ENCODE results near the gene DLG4. TPM values are rescaled to one million over a fixed set of nuclear protein-coding genes. Genes with fewer than 3 reads are reported as not detected.

DLG4 gene
- total RNA-seq, result 10 to 100 TPM; 35.1 to 68.5 TPM
- polyA plus RNA-seq (2013, experiment 1 of 2), result 76.0 TPM
- 59.6 TPM for polyA plus RNA-seq (2013, experiment 2 of 2)
- long read RNA-seq, experiment 1, partial matches to known transcripts, result 2 of 10 reads
- long read RNA-seq, experiment 1, other reads (novel, unspliced or antisense), result 6 of 10 reads
- long read RNA-seq, experiment 2, partial matches to known transcripts, result 1 of 3 reads
- long read RNA-seq, experiment 2, other reads (novel, unspliced or antisense), result 1 of 3 reads
- long read RNA-seq, experiment 3, result 0 reads
- long read RNA-seq, experiment 4, result 0 reads

- Mint-ChIP-seq H3K9me3 (no peaks in the 10 kb centered on the region), H3K4me1 (peaks cover 42% of the 10 kb centered on the region), H3K27ac (peak within 1 kb of the TSS; percentile 96), H3K36me3 (ENCODE audit: low read depth) (peaks cover 38% of the 10 kb centered on the region), H3K4me3 (peak within 1 kb of the TSS; percentile 86), H3K27me3 (ENCODE audit: insufficient read depth) (no peaks in the 10 kb centered on the region)
- peak within 1 kb of the TSS; percentile 85 for H3K9ac ChIP-seq (ENCODE audit: extremely low read depth, low read length, poor library complexity, severe bottlenecking)
- H3K27ac ChIP-seq (ENCODE audit: low read depth, low read length), result peak within 1 kb of the TSS; percentile 59
- H3K27me3 ChIP-seq (ENCODE audit: control insufficient read depth, insufficient read depth, low read length, poor library complexity, severe bottlenecking), result no peaks in the 10 kb centered on the region
- TF ChIP-seq CTCF (conservative IDR thresholded peaks at IDR 0.05), result no peak
- no peaks in the 10 kb centered on the region for H3K9me3 ChIP-seq (ENCODE audit: control insufficient read depth, low read length)
- 0 to 2% methylated on average over 24 to 63 of the region's 63 CpGs for WGBS, 2 experiments (ENCODE audit: insufficient coverage in 1 of 2, insufficient read length in 1 of 2)
- peaks cover 19% of the 10 kb centered on the region for H3K4me1 ChIP-seq (ENCODE audit: control insufficient read depth, insufficient read depth, low read length)
- DNase-seq, result peak; percentile 96
- peak within 1 kb of the TSS; percentile 87 for H3K4me3 ChIP-seq (ENCODE audit: low read length)
- peaks cover 35% of the 10 kb centered on the region for H3K36me3 ChIP-seq (ENCODE audit: control insufficient read depth, insufficient read depth, low read length)
These were observed at the start of gene DLG4, which contains the start of gene ACADVL for GRCh38 chr17:7219812-7220592. DLG4 (minus strand) TSS chr17:7219836. ACADVL (plus strand) TSS chr17:7219938; CDS start chr17:7219985, 47 bp downstream.

- H3K27ac ChIP-seq (ENCODE audit: low read depth, low read length), result no peak overlapping the region
- Mint-ChIP-seq H3K36me3 (ENCODE audit: low read depth) (peaks cover 2% of the 10 kb centered on the region), H3K27ac (no peak overlapping the region), H3K4me3 (no peak overlapping the region), H3K4me1 (peaks cover 12% of the 10 kb centered on the region), H3K9me3 (no peaks in the 10 kb centered on the region), H3K27me3 (ENCODE audit: insufficient read depth) (no peaks in the 10 kb centered on the region)
- WGBS, 2 experiments (ENCODE audit: insufficient coverage in 1 of 2, insufficient read length in 1 of 2), result 93% methylated on average over 1 of the region's 1 CpG; no CpG with 5 or more reads in 1 of the 2 experiments
- H3K9ac ChIP-seq (ENCODE audit: extremely low read depth, low read length, poor library complexity, severe bottlenecking), result no peak overlapping the region
- H3K9me3 ChIP-seq (ENCODE audit: control insufficient read depth, low read length), result no peaks in the 10 kb centered on the region
- DNase-seq, result no peak
- no peak for TF ChIP-seq CTCF (conservative IDR thresholded peaks at IDR 0.05)
- no peaks in the 10 kb centered on the region for H3K36me3 ChIP-seq (ENCODE audit: control insufficient read depth, insufficient read depth, low read length)
- peaks cover 20% of the 10 kb centered on the region for H3K27me3 ChIP-seq (ENCODE audit: control insufficient read depth, insufficient read depth, low read length, poor library complexity, severe bottlenecking)
- no peaks in the 10 kb centered on the region for H3K4me1 ChIP-seq (ENCODE audit: control insufficient read depth, insufficient read depth, low read length)
- H3K4me3 ChIP-seq (ENCODE audit: low read length), result no peak overlapping the region
These were observed 47.1 kb upstream of the DLG4 start for GRCh38 chr17:7266784-7267183.

- peaks cover 10% of the 10 kb centered on the region for H3K36me3 Mint-ChIP-seq (ENCODE audit: low read depth)
- Histone ChIP-seq H3K4me1 (ENCODE audit: control insufficient read depth, insufficient read depth, low read length) (no peaks in the 10 kb centered on the region), H3K9me3 (ENCODE audit: control insufficient read depth, low read length) (no peaks in the 10 kb centered on the region), H3K27ac (ENCODE audit: low read depth, low read length) (no peak overlapping the region), H3K36me3 (ENCODE audit: control insufficient read depth, insufficient read depth, low read length) (peaks cover 9% of the 10 kb centered on the region), H3K27me3 (ENCODE audit: control insufficient read depth, insufficient read depth, low read length, poor library complexity, severe bottlenecking) (peaks cover 36% of the 10 kb centered on the region), H3K4me3 (ENCODE audit: low read length) (peak overlapping the region; percentile 73), H3K9ac (ENCODE audit: extremely low read depth, low read length, poor library complexity, severe bottlenecking) (no peak overlapping the region)
- no peaks in the 10 kb centered on the region for H3K9me3 Mint-ChIP-seq
- 67 to 70% methylated on average over 4 of the region's 4 CpGs for WGBS, 2 experiments (ENCODE audit: insufficient coverage in 1 of 2, insufficient read length in 1 of 2)
- H3K4me1 Mint-ChIP-seq, result peaks cover 12% of the 10 kb centered on the region
- no peak for DNase-seq
- H3K27ac Mint-ChIP-seq, result peak overlapping the region; percentile 95
- no peak for TF ChIP-seq CTCF (conservative IDR thresholded peaks at IDR 0.05)
- peak overlapping the region; percentile 98 for H3K4me3 Mint-ChIP-seq
- H3K27me3 Mint-ChIP-seq (ENCODE audit: insufficient read depth), result no peaks in the 10 kb centered on the region
These were observed 44.1 kb upstream of the DLG4 start for GRCh38 chr17:7263801-7264078.

Data from endodermal cell (in vitro differentiated cells).